Transverse colon (tissue), 4 donors: Measurements from ENCODE around the gene EVPLL.

Experiments used
- POLR2A ChIP-seq: fragments of 450-650 bp; IDR thresholded peaks from one replicate; pipeline ENCODE4 v1.6.1; 2016; ENCODE audit warnings: antibody characterized with exemption, mild to moderate bottlenecking, moderate library complexity
- POLR2AphosphoS5 ChIP-seq, 3 donors: sonication (generic); formaldehyde crosslinking; IDR thresholded peaks; one replicate each; pipeline ENCODE4 v1.6.1; 2016; ENCODE audit warnings: antibody characterized with exemption in 3 of 3
- TF ChIP-seq, protein P1 (sequence below), 5 experiments: fragments of 200-600 bp in 3 of 5; fragments of 450-650 bp in 2 of 5; sonication (generic) in 3 of 5; IDR thresholded peaks; 1 replicate in 2 of 5; 2 replicates in 3 of 5; pipeline ENCODE4 v1.5.1; 2016 to 2017; ENCODE audit warnings: antibody characterized with exemption in 5 of 5, inconsistent platforms in 3 of 5, mild to moderate bottlenecking in 2 of 5, moderate library complexity in 1 of 5

GRCh38 chr17:18377437-18378204, at the start of gene EVPLL:
- TF ChIP-seq, protein P1, sequence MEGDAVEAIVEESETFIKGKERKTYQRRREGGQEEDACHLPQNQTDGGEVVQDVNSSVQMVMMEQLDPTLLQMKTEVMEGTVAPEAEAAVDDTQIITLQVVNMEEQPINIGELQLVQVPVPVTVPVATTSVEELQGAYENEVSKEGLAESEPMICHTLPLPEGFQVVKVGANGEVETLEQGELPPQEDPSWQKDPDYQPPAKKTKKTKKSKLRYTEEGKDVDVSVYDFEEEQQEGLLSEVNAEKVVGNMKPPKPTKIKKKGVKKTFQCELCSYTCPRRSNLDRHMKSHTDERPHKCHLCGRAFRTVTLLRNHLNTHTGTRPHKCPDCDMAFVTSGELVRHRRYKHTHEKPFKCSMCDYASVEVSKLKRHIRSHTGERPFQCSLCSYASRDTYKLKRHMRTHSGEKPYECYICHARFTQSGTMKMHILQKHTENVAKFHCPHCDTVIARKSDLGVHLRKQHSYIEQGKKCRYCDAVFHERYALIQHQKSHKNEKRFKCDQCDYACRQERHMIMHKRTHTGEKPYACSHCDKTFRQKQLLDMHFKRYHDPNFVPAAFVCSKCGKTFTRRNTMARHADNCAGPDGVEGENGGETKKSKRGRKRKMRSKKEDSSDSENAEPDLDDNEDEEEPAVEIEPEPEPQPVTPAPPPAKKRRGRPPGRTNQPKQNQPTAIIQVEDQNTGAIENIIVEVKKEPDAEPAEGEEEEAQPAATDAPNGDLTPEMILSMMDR (IDR thresholded peaks at IDR 0.05), result no peak
- no peak for TF ChIP-seq POLR2A
- no peak for TF ChIP-seq POLR2AphosphoS5 (IDR thresholded peaks at IDR 0.05)
